ENCODE data around the gene ISOC1. TPM values are rescaled to one million over a fixed set of nuclear protein-coding genes. Genes with fewer than 3 reads are reported as not detected.
A peak's percentile ranks its signal among the peaks of the same experiment; 100 is the strongest.

Gene ISOC1
- total RNA-seq, 1 experiment from 2014 or later = 12.8 TPM

DNA sequence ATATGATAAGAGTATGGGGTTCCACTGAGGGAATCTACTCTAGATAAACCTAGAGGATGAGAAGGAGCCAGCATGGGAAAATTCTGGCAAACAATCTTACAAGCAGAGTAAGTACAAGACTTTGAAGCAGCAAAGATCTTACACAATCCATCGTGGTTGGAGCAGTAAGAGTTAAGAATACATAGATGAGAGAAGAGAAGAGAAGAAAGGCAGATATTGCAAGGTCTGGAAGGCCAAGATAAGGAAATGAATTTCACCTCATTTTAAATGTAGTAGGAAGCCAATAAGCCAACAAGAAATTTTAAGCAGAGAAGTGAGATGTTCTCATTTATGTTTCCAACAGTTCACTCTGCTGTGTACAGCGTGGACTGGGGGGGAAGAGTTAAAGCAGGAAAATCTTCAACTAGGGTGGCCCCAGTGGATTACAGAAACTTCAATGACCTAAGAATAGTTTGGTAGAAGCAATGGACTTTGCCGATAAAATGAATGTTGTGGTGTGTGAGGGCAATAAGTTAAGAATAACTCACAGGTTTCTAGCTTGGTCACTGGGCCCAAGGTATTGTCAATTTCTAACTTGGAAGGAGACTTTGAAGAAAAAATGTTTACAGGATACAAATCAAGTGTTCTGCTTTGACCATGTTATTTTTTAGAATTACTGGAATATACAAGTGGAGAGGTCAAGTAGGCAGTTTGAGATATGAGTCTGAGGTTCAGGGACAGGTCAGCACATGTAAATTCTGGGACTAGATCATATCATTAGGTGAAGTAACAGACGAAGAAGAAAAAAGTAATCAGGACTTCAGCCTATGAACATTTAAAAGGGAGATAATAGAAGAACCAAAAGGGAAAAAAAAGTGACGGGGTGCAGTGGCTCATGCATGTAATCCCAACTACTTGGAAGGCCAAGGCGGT is 12.1 kb upstream of the ISOC1 start:
- ChIA-PET POLR2A (interaction anchor here (2.2 kb wide), 1 partner anchor 12 kb away, joined by 7 read pairs; the partner anchor contains the start of gene ISOC1), CTCF (interaction anchor here (1.0 kb wide), 1 partner anchor 689 kb away, joined by 3 read pairs; no protein-coding TSS in a partner anchor)
- no peak overlapping the region for H3K4me3 Mint-ChIP-seq (ENCODE audit: unreplicated experiment)
- H3K27me3 Mint-ChIP-seq (ENCODE audit: insufficient read depth, unreplicated experiment) = peaks cover 28% of the 10 kb centered on the region
- no TSS peak for BruUV-seq (replicated peaks)
- H3K36me3 Mint-ChIP-seq (ENCODE audit: insufficient read depth, unreplicated experiment) = no peaks in the 10 kb centered on the region
- no peaks in the 10 kb centered on the region for H3K4me1 Mint-ChIP-seq (ENCODE audit: insufficient read depth, unreplicated experiment)
- H3K27ac Mint-ChIP-seq (ENCODE audit: low read depth, unreplicated experiment) = no peak overlapping the region
- no peaks in the 10 kb centered on the region for H3K9me3 Mint-ChIP-seq (ENCODE audit: unreplicated experiment)
- intact Hi-C loops (cut with micrococcal nuclease) = no loop called here
- no peak for DNase-seq (ENCODE audit: unreplicated experiment)
- TF ChIP-seq CTCF (IDR thresholded peaks at IDR 0.05; ENCODE audit: unreplicated experiment) = no peak

DNA sequence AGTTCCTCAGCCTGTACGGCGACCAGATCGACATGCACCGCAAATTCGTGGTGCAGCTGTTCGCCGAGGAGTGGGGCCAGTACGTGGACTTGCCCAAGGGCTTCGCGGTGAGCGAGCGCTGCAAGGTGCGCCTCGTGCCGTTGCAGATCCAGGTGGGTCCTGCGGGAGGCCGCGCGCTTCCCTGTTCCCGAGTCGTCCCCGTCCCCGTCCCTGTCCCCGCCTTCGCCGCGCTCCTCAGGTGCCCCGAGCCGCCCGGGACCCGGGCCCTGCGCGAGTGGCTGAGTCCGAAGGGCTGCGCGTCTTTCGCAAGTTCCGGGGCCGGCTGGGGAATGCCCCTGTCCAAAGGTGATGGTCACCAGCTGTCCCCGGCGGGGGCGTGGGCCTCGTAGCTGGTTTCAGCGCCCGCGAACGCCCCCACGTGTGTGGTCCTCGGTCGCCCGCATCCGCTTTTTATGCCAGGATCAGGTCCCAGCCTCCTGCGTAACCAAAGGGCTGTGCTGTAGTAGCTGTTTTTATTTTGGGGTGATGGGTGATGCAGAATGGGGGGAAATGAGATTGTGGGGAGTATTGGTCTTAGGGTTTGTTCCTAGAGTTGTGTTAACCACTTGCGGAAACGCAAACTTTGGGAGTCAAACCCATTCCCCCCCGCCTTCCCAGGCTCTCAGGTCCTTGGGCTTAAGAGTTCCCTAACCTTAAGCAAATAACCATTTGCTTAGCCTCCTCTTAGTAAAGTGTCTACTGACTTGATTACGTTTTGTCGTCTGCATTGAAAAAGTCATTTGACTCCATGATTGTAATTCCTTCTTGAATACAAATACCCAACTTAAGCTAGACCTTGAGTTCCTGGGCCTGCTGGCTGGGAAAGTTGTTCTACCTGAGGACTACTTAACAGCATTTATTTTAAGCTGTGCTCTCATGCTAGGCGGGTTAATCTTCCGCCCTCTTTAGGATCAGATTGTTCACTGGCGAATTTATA is 663 bp downstream of the ISOC1 start:
- CTCF ChIA-PET = interaction anchor here (0.5 to 2.5 kb wide), 25 partner anchors 12 to 1502 kb away, joined by 3 to 33 read pairs (median 4); no protein-coding TSS in a partner anchor

DNA sequence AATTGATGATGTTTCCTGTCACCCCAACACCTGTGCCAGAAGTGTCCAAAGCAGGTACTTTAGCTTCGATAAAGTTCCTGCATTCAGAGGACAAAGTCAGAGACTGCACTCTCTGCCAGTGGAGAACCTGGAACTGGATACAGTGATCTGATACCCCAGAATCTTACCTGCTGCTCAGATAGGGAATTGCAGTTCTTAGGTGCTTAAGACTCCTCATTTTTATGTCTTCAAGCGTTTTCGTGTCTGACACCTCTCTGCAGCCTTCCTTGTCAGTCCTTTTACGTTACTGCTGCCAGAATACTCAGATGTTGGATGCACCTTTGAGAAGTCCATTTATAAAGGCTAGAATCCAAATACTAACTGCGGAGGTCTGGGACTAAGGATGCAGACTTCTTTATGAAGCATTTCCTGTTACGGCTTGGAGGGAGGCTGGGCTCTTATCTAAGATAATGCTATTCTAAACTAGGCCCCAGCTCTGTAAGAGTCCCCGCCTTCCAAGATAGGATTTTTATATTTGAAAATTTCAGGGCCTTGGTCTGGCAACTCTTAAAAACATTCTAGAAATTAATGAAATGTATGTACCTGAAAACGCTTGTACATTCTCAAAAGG is 1.9 kb downstream of the ISOC1 start:
- peaks cover 12% of the 10 kb centered on the region for H3K27me3 Mint-ChIP-seq (ENCODE audit: insufficient read depth, unreplicated experiment)
- intact Hi-C loops (cut with micrococcal nuclease) = loop anchor here (10.0 kb wide), 2 partner anchors 562 to 882 kb away; partner anchors contain the start of gene FBN2
- H3K9me3 Mint-ChIP-seq (ENCODE audit: unreplicated experiment) = no peaks in the 10 kb centered on the region
- TF ChIP-seq CTCF (IDR thresholded peaks at IDR 0.05; ENCODE audit: unreplicated experiment) = no peak
- H3K4me1 Mint-ChIP-seq (ENCODE audit: insufficient read depth, unreplicated experiment) = peaks cover 20% of the 10 kb centered on the region
- no peak overlapping the region for H3K27ac Mint-ChIP-seq (ENCODE audit: low read depth, unreplicated experiment)
- no peaks in the 10 kb centered on the region for H3K36me3 Mint-ChIP-seq (ENCODE audit: insufficient read depth, unreplicated experiment)
- CTCF ChIA-PET = interaction anchor here (0.7 to 2.5 kb wide), 8 partner anchors 12 to 672 kb away, joined by 3 to 33 read pairs (median 4); no protein-coding TSS in a partner anchor
- no peak overlapping the region for H3K4me3 Mint-ChIP-seq (ENCODE audit: unreplicated experiment)
- DNase-seq (ENCODE audit: unreplicated experiment) = peak; percentile 34
- BruUV-seq (replicated peaks) = no TSS peak
- POLR2A ChIA-PET = interaction anchor here (0.7 to 1.2 kb wide), 4 partner anchors 19 to 314 kb away, joined by 3 to 4 read pairs (median 3); no protein-coding TSS in a partner anchor

More for the DNA sequence above, 663 bp downstream of the ISOC1 start:
- DNase-seq (ENCODE audit: unreplicated experiment) = peak; percentile 61
- no peaks in the 10 kb centered on the region for H3K36me3 Mint-ChIP-seq (ENCODE audit: insufficient read depth, unreplicated experiment)
- peaks cover 20% of the 10 kb centered on the region for H3K4me1 Mint-ChIP-seq (ENCODE audit: insufficient read depth, unreplicated experiment)
- TF ChIP-seq CTCF (IDR thresholded peaks at IDR 0.05; ENCODE audit: unreplicated experiment) = no peak
- H3K27me3 Mint-ChIP-seq (ENCODE audit: insufficient read depth, unreplicated experiment) = peaks cover 20% of the 10 kb centered on the region
- H3K27ac Mint-ChIP-seq (ENCODE audit: low read depth, unreplicated experiment) = peak overlapping the region; percentile 46
- H3K9me3 Mint-ChIP-seq (ENCODE audit: unreplicated experiment) = no peaks in the 10 kb centered on the region
- H3K4me3 Mint-ChIP-seq (ENCODE audit: unreplicated experiment) = peak overlapping the region; percentile 84
- TSS peak; percentile 35 for BruUV-seq (replicated peaks)
- POLR2A ChIA-PET = interaction anchor here (0.6 to 2.0 kb wide), 27 partner anchors 8 to 925 kb away, joined by 3 to 9 read pairs (median 4); partner anchors contain the start of gene SLC27A6
- intact Hi-C loops (cut with micrococcal nuclease) = loop anchor here (1.0 to 10.0 kb wide), 3 partner anchors 190 to 880 kb away; partner anchors contain the start of gene FBN2

Data from MCF 10A (cell line).